KG1 (cell line): ENCODE results near the gene ERMARD.
"Not testable (repeated sequence)": the region's sequence is repeated elsewhere in the genome, so short reads cannot be mapped to it uniquely, and the experiment has no call there.

ENCODE experiments used
- DNase-seq: peaks from one replicate; lab custom pipeline; 2025; lab: John Stamatoyannopoulos, UW

ERMARD gene

DNA sequence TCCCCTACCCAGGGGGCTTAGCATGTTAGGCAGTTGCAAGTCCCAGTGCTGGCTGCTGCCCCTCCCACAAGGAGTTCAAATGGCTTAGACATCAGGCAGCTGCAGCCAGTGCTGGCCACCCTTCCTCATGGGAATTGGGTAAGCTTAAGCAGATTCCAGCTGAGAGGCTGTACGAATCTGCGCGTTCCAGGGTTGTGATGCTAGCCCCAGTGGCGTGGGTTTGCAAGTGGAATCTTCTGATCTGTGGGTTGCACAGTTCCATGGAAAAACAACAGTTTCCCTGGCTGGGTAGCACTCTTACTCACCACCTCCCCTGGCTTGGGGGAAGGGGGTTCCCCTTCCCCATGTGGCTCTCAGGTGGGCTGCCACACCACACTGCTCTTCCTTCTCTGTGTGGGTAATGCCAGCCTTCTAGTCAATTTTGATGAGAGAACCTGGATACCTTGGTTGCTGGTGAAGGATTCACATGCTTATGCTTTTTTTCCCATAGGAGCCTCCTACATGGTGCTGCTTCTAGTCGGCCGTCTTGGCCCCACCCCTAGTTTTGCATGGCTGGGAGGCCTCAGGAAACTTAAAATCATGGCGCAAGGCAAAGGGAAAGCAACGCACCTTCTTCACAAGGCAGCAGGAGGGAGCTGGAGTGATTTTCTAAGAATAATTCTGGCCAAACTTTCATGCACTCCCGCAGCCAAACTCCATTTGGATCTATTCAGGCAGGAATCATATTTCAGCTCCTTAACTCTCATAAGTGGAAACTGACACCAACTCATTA lies 13.0 kb upstream of the ERMARD start:
- DNase-seq, result no peak

DNA sequence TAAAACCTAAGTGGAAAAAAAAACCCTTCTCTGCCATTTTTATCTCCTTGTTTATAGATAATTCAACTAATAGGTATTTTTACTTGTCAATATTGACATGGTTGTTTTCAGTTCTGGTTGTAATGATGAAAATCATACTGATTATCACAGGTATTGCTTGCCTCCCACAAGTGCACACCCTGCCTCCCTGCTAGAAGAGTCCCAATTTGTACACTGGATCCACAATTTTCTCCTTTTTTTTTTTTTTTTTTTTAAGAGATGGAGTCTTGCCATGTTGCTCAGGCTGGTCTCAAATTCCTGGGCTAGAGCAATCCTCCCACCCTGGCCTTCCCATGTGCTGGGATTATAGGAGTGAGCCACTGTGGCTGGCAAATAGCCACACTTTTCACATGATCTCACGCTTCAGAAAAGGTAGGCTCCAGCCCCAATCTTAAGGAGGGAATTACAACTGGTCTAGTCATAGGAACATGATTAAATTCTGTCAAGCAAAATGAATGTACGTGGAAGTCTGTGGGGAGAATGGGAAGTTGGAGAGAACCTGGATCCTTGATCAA lies 12.4 kb upstream of the ERMARD start:
- no peak for DNase-seq

GRCh38 chr6:169741344-169741743 lies 10.1 kb upstream of the ERMARD start:
- DNase-seq, result no peak

DNA sequence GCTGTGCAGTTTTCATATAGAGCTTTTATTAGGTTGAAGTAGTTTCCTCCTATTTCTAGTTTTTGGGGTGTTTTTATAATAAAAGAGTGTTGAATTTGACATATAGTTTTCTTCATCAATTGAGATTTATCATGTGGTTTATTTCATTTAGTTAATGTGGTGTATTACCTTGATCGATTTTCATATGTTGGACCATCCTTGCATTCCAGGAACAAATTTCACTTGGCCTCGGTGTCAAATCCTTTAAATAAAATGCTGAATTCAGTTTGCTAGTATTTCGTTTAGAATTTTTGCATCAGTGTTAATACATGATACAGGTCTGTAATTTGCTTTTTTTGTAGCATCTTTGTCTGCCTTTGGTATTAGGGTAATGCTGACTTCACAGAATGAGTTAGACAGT lies 6.0 kb upstream of the ERMARD start:
- no peak for DNase-seq

DNA sequence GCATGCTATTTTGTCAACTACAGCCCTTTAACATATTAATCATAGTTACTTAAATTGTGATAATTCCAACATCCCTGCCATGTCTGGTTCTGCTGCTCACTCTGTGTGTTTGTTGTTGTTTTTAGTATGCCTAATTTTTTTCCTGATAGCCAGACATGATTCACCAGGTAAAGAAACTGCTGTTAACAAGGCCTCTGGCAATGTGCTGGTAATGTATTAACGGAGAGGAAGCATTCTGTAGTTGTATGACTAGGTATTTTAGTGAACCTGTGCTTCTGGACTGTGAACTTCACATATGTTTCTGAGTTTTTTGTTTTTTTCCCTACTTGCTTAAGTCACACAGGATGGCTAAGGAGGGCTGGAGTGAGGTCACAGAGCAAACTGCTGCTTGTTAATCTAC lies 4.9 kb upstream of the ERMARD start:
- no peak for DNase-seq

DNA sequence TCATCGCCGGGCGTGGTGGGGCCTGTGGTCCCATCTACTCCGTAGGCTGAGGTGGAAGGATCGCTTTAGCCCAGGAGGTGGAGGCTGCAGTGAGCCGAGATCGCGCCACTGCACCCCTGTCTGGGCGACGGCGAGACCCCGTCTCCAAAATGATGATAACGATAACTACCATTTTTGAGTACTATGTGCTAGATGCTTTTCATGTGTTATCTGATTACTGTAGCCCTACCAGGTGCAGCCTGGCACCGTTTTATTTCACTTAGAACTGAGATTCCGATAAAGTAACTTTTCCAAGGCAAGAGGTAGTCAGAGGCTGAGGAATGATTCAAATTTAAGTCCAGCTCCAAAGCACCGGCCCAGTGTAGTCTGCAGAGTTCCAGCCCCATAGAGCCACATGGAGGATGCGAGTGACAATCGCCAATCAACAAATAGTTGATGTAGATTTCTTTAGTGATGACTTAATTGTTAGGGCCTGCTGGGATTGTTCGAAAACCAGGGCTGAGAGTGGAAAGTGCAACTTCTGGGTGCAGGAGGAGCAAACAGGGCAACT lies 727 bp downstream of the ERMARD start:
- DNase-seq, result no peak

GRCh38 chr6:169755162-169755561 lies 3.7 kb downstream of the ERMARD start:
- no peak for DNase-seq

- DNase-seq, result no peak
These were observed 11.9 kb downstream of the ERMARD start for GRCh38 chr6:169763308-169763707.

- DNase-seq, result no peak
These were observed 12.5 kb downstream of the ERMARD start for GRCh38 chr6:169763881-169764280.

DNA sequence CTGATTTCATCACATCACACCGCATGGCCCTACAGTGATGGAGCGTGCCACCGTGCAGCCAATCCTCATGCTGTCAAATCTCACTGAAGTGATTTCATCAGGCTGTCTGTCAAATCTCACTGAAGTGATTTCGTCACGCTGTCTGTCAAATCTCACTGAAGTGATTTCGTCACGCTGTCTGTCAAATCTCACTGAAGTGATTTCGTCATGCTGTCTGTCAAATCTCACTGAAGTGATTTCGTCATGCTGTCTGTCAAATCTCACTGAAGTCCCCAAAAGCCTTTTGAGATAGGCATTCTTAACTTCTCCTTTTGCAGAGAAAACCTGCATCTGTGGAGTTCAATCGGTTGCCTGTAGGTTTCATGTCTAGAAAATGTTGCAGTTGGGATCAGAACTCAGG lies 14.4 kb downstream of the ERMARD start:
- DNase-seq, result not testable (repeated sequence)

- DNase-seq, result no peak
These were observed 14.8 kb downstream of the ERMARD start for GRCh38 chr6:169766232-169766631.

DNA sequence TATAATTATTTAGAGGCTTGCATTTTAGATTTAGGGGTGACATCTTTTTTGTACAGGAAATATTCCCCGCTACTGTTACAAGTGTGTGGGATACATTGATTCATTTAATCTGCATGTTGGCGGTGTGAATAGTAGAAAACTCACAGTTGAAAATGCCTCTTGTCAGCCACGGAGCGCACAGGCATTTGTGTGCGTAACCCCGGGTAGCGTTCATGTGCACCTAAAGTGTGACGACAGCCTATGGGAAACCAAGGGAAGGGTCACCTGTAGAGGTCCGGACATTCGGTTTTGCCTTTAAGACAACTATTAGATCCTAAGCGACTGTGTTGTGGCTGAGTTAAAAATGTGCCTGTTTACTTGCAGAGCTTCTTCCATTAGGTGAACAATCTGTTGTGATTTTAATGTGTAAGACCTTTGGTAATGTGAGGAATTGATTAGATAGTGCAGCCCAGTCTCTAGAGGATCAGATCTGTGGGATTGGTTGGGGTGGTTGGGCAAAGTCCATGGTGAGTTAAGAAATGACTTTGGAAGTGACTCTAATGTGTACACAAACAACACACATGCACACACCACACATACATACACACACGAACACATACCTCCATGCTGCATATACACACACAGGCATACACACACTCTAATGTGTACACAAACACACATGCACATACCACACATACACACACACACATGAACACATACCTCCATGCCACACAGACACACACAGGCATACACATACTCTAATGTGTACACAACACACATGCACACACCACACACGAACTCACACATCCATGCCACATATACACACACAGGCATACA lies 15.7 kb downstream of the ERMARD start:
- no peak for DNase-seq

- no peak for DNase-seq
These were observed 22.9 kb downstream of the ERMARD start for GRCh38 chr6:169774347-169774746.

- no peak for DNase-seq
These were observed 23.9 kb downstream of the ERMARD start for GRCh38 chr6:169775321-169775720.

GRCh38 chr6:169776379-169776778 lies 25.0 kb downstream of the ERMARD start:
- no peak for DNase-seq

GRCh38 chr6:169777896-169778295 lies 26.5 kb downstream of the ERMARD start:
- no peak for DNase-seq

DNA sequence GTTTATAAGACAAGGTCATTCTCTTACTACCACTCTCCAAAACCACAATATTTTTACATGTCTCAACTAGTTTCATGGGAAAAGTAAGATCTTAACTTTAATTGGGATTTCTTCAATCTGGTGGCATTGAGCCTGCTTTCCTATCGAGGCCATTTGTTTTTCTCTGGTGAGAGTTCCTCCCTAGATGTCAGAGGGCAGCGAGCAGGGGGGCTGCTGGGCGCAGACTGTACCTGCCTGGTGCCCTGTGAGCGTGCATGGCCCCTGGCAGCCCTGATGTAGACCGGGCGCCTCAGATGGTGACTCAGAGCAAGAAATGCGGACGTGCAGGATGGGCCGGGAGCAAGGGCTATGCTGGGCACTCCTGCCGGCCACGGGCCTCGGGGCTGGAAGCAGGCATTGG lies 27.2 kb downstream of the ERMARD start:
- no peak for DNase-seq

DNA sequence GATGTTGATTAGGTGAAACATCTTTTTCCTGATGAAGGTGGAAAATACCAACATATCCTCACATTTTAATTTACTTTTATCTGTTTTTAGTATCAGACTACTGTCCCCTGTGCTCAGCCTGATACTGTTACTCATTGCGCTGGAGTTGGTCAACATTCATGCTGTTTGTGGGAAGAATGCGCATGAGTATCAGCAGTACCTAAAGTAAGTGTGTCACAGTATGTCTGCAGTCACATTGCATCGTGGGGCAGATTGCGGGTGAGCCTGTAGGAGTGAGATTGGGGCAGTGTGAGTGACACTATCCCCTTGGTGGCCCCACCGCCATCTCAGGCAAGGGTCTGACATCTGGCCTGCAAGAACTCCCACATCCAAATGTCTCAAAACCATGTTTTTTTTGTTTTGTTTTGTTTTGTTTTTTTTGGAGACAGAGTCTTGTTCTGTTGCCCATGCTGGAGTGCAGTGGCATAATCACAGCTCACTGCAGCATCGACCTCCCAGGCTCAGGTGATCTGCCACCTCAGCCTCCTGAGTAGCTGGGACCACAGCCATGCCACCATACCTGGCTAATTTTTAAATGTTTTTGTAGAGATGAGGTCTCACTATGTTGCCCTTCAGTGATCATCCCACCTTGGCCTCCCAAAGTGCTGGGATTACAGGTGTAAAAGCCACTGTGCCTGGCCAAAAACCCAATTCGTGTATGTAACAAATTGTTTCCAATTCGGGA lies 27.8 kb downstream of the ERMARD start:
- no peak for DNase-seq

GRCh38 chr6:169779896-169780295 lies 28.5 kb downstream of the ERMARD start:
- no peak for DNase-seq

GRCh38 chr6:169780571-169781091 lies 29.2 kb downstream of the ERMARD start:
- no peak for DNase-seq

- no peak for DNase-seq
These were observed 31.5 kb downstream of the ERMARD start for GRCh38 chr6:169782966-169783365.

- DNase-seq, result no peak
These were observed 32.0 kb downstream of the ERMARD start for GRCh38 chr6:169783401-169783800.
